HEK293 (cell line): ENCODE data around the gene SLC25A2.

ENCODE experiments used
- CTCF ChIA-PET: fragments of 350-600 bp; formaldehyde crosslinking; extraction: SDS; loops from one replicate; lab custom pipeline; 2021; ENCODE audit warnings: antibody characterized with exemption; lab: Yijun Ruan, JAX
- POLR2A ChIA-PET: fragments of 300-600 bp; formaldehyde crosslinking; extraction: SDS; loops from one replicate; lab custom pipeline; 2020; ENCODE audit warnings: antibody characterized with exemption, inconsistent platforms; lab: Yijun Ruan, JAX
- H3K27ac ChIP-seq: fragments of 200-500 bp; sonication (Bioruptor generic); 2 replicates; pipeline ENCODE4 v1.5.1; 2014; ENCODE audit warnings: low read depth, low read length, control low read depth, inconsistent platforms; ENCODE audit errors: extremely low read depth
- H3K36me3 ChIP-seq, 2 experiments: fragments of 200-500 bp in 1 of 2; sonication (Bioruptor generic) in 1 of 2; 1 replicate in 1 of 2; 2 replicates in 1 of 2; pipeline ENCODE4 v1.5.1; 2014 to 2017; ENCODE audit warnings: inconsistent platforms in 2 of 2, low read length in 2 of 2; ENCODE audit not compliant: control insufficient read depth in 2 of 2, insufficient read depth in 1 of 2
- H3K4me1 ChIP-seq: fragments of 200-500 bp; sonication (Bioruptor generic); 2 replicates; pipeline ENCODE4 v1.5.1; 2014; ENCODE audit warnings: mild to moderate bottlenecking, low read length, inconsistent platforms; ENCODE audit not compliant: control insufficient read depth, insufficient read depth
- H3K4me3 ChIP-seq: 2 replicates; pipeline ENCODE4 v1.5.1; 2011; ENCODE audit warnings: low read depth, mild to moderate bottlenecking, control low read depth, low read length, moderate library complexity
- H3K9me3 ChIP-seq: fragments of 200-500 bp; sonication (Bioruptor generic); 2 replicates; pipeline ENCODE4 v1.5.1; 2014; ENCODE audit warnings: low read depth, low read length, inconsistent platforms; ENCODE audit not compliant: control insufficient read depth, insufficient read depth
- RBAK ChIP-seq: fragments of 450-650 bp; formaldehyde crosslinking; IDR thresholded peaks from 2 replicates; pipeline ENCODE4 v1.5.1; 2016; ENCODE audit warnings: missing biosample characterization, missing genetic modification characterization
- SCRT1 ChIP-seq: fragments of 450-650 bp; formaldehyde crosslinking; IDR thresholded peaks from 2 replicates; pipeline ENCODE4 v1.5.1; 2016; ENCODE audit warnings: missing biosample characterization, missing genetic modification characterization, borderline replicate concordance
- SETDB1 ChIP-seq: IDR thresholded peaks from one replicate; pipeline ENCODE4 v1.6.1; 2017; ENCODE audit warnings: mild to moderate bottlenecking, low read length, moderate library complexity, mixed read lengths; ENCODE audit not compliant: insufficient read length
- TRIM28 ChIP-seq: IDR thresholded peaks from 2 replicates; pipeline ENCODE4 v1.6.1; 2011; ENCODE audit warnings: low read length, control low read depth, borderline replicate concordance
- ZNF112 ChIP-seq: fragments of 450-650 bp; formaldehyde crosslinking; IDR thresholded peaks from 2 replicates; pipeline ENCODE4 v1.5.0; 2017; ENCODE audit warnings: missing biosample characterization, missing genetic modification characterization
- ZNF19 ChIP-seq: fragments of 450-650 bp; formaldehyde crosslinking; IDR thresholded peaks from 2 replicates; pipeline ENCODE4; 2016; ENCODE audit warnings: missing biosample characterization, missing genetic modification characterization, low read depth
- ZNF274 ChIP-seq, 2 experiments: fragments of 200-500 bp in 1 of 2; fragments of 450-650 bp in 1 of 2; sonication (Bioruptor generic) in 1 of 2; formaldehyde crosslinking in 1 of 2; IDR thresholded peaks; 2 replicates each; pipeline versions ENCODE4 v1.5.1 to v1.6.1; 2014 to 2016; ENCODE audit warnings: borderline replicate concordance in 1 of 2, inconsistent platforms in 1 of 2, low read length in 1 of 2, missing biosample characterization in 1 of 2, missing genetic modification characterization in 1 of 2
- ZNF501 ChIP-seq: fragments of 450-650 bp; formaldehyde crosslinking; IDR thresholded peaks from 2 replicates; pipeline ENCODE4 v1.5.1; 2016; ENCODE audit warnings: missing biosample characterization, missing genetic modification characterization
- ZNF621 ChIP-seq: fragments of 450-650 bp; formaldehyde crosslinking; IDR thresholded peaks from 2 replicates; pipeline ENCODE4 v1.5.1; 2017; ENCODE audit warnings: missing biosample characterization, missing genetic modification characterization
- ZNF660 ChIP-seq: fragments of 450-650 bp; IDR thresholded peaks from 2 replicates; pipeline ENCODE4 v1.5.1; 2018; ENCODE audit warnings: missing biosample characterization, mild to moderate bottlenecking, missing genetic modification characterization
- ZNF677 ChIP-seq: fragments of 450-650 bp; IDR thresholded peaks from 2 replicates; pipeline ENCODE4 v1.5.0; 2018; ENCODE audit warnings: missing biosample characterization, mild to moderate bottlenecking, missing genetic modification characterization, moderate library complexity
- TF ChIP-seq, protein P1 (sequence below): fragments of 450-650 bp; formaldehyde crosslinking; IDR thresholded peaks from 2 replicates; pipeline ENCODE4 v1.5.1; 2016; ENCODE audit warnings: missing biosample characterization, missing genetic modification characterization, borderline replicate concordance
- TF ChIP-seq, protein P2 (sequence below): fragments of 450-650 bp; formaldehyde crosslinking; IDR thresholded peaks from 2 replicates; pipeline ENCODE4 v1.5.1; 2016; ENCODE audit warnings: missing biosample characterization, missing genetic modification characterization
- TF ChIP-seq, protein P3 (sequence below): fragments of 450-650 bp; formaldehyde crosslinking; IDR thresholded peaks from 2 replicates; pipeline ENCODE4 v1.5.1; 2016; ENCODE audit warnings: missing biosample characterization, missing genetic modification characterization, low read depth
- TF ChIP-seq, protein P4 (sequence below): fragments of 450-650 bp; formaldehyde crosslinking; IDR thresholded peaks from 2 replicates; pipeline ENCODE4 v1.5.1; 2017; ENCODE audit warnings: missing biosample characterization, missing genetic modification characterization

SLC25A2 gene

DNA sequence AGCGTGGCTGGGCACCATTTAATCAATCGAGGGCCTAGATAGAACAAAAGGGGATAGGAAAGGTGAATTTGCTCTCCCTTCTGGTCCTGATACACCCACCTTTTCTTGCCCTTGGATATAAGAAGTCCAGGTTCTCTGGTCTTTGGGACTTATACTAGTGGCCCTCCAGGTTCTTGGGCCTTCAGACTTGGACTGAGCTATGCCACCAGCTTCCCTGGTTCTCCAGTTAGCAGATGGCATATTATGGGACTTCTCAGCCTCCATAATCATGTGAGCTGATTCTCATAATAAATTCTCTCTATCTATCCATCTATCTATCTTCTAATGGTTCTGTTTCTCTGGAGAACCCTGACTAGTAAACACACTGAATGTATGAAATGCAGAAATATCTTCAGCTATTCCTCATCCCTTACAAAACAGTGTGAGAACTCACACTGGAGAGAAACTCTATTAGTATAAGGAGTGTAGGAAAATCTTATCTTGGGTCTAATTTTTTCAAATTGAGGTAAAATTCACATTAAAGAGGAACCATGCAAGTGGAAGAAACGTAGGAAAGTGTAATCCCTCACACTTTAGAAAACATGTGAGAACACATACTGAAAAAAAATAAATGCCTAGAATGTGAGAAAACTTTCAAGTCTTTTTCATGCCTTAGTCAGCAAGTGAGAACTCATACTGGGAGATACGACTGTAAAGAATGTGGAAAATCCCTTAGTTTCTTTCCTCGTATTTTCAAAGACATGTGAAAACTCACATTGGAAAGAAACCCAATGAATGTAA is 43.2 kb downstream of the SLC25A2 start:
- H3K36me3 ChIP-seq: no peaks in the 10 kb centered on the region
- no peak overlapping the region for H3K4me3 ChIP-seq
- ChIA-PET POLR2A (no interaction called here), CTCF (interaction anchor here (0.5 to 1.6 kb wide), 5 partner anchors 9 to 378 kb away, joined by 3 to 5 read pairs (median 3); partner anchors contain the start of genes PCDHB16 and PCDHGB1)
- TF ChIP-seq ZNF274 (IDR thresholded peaks at IDR 0.05; ENCODE audit: low read length) (peak; percentile 91), ZNF274 (tag by site-specific recombination; IDR thresholded peaks at IDR 0.05; ENCODE audit: borderline replicate concordance) (peak; percentile 94), SCRT1 (no peak), ZNF112 (tag by site-specific recombination) (no peak), ZNF660 (tag by site-specific recombination) (no peak), ZNF677 (tag by site-specific recombination) (no peak), SETDB1 (peak; percentile 98), TRIM28 (peak; percentile 96)
- H3K9me3 ChIP-seq: no peaks in the 10 kb centered on the region; the same call in 1 of the 2 replicates
- H3K4me1 ChIP-seq: no peaks in the 10 kb centered on the region
- no peak overlapping the region for H3K27ac ChIP-seq

DNA sequence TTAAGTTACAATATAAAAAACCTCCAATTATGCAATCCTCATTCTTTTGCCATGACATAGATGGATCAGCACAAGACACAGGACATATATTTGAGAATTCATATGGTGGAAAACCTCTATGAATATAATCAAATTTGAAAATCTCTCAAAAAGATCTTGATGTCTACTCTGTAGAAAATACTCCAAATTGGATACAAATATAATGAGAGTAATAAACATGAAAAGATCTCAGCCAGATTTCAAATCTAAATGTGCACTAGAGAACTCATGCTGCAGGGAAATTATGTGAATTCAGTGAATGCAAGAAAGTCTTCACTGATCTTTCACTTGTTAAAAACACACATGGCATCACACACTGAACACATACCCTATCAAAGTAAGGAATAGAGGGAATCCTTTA is 44.9 kb downstream of the SLC25A2 start:
- Histone ChIP-seq H3K27ac (no peak overlapping the region), H3K4me3 (no peak overlapping the region), H3K4me1 (no peaks in the 10 kb centered on the region), H3K36me3 (no peaks in the 10 kb centered on the region), H3K9me3 (no peaks in the 10 kb centered on the region; the same call in 1 of the 2 replicates)
- POLR2A ChIA-PET: no interaction called here
- TF ChIP-seq SETDB1 (peak; percentile 61), ZNF274 (IDR thresholded peaks at IDR 0.05; ENCODE audit: low read length) (peak; percentile 85), ZNF274 (tag by site-specific recombination; IDR thresholded peaks at IDR 0.05; ENCODE audit: borderline replicate concordance) (peak; percentile 76; the same call in 1 of the 2 replicates), ZNF501 (tag by site-specific recombination) (no peak)
- CTCF ChIA-PET: no interaction called here

DNA sequence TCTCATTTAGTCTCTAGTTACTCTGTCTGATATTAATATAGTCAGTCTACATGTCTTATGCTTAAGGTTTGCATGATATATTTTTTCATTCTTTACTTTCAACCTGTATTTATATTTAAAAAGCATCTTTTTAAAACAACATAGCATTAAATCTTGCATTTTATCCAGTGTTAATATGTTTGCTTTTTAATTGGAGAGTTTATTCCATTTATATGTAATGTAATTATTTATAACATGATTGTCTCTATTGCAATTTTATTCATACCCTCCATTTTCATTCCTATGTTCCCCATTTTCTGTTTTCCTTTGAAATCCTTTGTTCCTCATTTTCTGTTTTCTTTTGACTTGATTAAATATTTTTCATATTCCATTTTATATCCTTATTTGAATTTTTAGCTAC is 45.4 kb downstream of the SLC25A2 start:
- TF ChIP-seq ZNF19 (tag by site-specific recombination) (no peak), ZNF621 (tag by site-specific recombination) (no peak), RBAK (tag by site-specific recombination) (no peak)
- TF ChIP-seq, protein P1, sequence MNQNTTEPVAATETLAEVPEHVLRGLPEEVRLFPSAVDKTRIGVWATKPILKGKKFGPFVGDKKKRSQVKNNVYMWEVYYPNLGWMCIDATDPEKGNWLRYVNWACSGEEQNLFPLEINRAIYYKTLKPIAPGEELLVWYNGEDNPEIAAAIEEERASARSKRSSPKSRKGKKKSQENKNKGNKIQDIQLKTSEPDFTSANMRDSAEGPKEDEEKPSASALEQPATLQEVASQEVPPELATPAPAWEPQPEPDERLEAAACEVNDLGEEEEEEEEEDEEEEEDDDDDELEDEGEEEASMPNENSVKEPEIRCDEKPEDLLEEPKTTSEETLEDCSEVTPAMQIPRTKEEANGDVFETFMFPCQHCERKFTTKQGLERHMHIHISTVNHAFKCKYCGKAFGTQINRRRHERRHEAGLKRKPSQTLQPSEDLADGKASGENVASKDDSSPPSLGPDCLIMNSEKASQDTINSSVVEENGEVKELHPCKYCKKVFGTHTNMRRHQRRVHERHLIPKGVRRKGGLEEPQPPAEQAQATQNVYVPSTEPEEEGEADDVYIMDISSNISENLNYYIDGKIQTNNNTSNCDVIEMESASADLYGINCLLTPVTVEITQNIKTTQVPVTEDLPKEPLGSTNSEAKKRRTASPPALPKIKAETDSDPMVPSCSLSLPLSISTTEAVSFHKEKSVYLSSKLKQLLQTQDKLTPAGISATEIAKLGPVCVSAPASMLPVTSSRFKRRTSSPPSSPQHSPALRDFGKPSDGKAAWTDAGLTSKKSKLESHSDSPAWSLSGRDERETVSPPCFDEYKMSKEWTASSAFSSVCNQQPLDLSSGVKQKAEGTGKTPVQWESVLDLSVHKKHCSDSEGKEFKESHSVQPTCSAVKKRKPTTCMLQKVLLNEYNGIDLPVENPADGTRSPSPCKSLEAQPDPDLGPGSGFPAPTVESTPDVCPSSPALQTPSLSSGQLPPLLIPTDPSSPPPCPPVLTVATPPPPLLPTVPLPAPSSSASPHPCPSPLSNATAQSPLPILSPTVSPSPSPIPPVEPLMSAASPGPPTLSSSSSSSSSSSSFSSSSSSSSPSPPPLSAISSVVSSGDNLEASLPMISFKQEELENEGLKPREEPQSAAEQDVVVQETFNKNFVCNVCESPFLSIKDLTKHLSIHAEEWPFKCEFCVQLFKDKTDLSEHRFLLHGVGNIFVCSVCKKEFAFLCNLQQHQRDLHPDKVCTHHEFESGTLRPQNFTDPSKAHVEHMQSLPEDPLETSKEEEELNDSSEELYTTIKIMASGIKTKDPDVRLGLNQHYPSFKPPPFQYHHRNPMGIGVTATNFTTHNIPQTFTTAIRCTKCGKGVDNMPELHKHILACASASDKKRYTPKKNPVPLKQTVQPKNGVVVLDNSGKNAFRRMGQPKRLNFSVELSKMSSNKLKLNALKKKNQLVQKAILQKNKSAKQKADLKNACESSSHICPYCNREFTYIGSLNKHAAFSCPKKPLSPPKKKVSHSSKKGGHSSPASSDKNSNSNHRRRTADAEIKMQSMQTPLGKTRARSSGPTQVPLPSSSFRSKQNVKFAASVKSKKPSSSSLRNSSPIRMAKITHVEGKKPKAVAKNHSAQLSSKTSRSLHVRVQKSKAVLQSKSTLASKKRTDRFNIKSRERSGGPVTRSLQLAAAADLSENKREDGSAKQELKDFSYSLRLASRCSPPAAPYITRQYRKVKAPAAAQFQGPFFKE (tag by site-specific recombination): no peak
- TF ChIP-seq, protein P2, sequence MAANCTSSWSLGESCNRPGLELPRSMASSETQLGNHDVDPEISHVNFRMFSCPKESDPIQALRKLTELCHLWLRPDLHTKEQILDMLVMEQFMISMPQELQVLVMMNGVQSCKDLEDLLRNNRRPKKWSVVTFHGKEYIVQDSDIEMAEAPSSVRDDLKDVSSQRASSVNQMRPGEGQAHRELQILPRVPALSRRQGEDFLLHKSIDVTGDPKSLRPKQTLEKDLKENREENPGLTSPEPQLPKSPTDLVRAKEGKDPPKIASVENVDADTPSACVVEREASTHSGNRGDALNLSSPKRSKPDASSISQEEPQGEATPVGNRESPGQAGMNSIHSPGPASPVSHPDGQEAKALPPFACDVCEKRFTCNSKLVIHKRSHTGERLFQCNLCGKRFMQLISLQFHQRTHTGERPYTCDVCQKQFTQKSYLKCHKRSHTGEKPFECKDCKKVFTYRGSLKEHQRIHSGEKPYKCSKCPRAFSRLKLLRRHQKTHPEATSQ (tag by site-specific recombination): no peak
- TF ChIP-seq, protein P3, sequence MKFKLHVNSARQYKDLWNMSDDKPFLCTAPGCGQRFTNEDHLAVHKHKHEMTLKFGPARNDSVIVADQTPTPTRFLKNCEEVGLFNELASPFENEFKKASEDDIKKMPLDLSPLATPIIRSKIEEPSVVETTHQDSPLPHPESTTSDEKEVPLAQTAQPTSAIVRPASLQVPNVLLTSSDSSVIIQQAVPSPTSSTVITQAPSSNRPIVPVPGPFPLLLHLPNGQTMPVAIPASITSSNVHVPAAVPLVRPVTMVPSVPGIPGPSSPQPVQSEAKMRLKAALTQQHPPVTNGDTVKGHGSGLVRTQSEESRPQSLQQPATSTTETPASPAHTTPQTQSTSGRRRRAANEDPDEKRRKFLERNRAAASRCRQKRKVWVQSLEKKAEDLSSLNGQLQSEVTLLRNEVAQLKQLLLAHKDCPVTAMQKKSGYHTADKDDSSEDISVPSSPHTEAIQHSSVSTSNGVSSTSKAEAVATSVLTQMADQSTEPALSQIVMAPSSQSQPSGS (tag by site-specific recombination): no peak
- TF ChIP-seq, protein P4, sequence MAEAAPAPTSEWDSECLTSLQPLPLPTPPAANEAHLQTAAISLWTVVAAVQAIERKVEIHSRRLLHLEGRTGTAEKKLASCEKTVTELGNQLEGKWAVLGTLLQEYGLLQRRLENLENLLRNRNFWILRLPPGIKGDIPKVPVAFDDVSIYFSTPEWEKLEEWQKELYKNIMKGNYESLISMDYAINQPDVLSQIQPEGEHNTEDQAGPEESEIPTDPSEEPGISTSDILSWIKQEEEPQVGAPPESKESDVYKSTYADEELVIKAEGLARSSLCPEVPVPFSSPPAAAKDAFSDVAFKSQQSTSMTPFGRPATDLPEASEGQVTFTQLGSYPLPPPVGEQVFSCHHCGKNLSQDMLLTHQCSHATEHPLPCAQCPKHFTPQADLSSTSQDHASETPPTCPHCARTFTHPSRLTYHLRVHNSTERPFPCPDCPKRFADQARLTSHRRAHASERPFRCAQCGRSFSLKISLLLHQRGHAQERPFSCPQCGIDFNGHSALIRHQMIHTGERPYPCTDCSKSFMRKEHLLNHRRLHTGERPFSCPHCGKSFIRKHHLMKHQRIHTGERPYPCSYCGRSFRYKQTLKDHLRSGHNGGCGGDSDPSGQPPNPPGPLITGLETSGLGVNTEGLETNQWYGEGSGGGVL (tag by site-specific recombination): no peak
- TF ChIP-seq, all 188 proteins: peak for 0
- Histone ChIP-seq H3K36me3 (no peaks in the 10 kb centered on the region), H3K4me1 (no peaks in the 10 kb centered on the region), H3K9me3 (no peaks in the 10 kb centered on the region; the same call in 1 of the 2 replicates), H3K27ac (no peak overlapping the region), H3K4me3 (no peak overlapping the region)
- ChIA-PET CTCF (interaction anchor here (0.6 kb wide), 1 partner anchor 9 kb away, joined by 3 read pairs; no protein-coding TSS in a partner anchor), POLR2A (no interaction called here)
